ENCODE results near the gene NUCB2.

The NUCB2 gene

DNA sequence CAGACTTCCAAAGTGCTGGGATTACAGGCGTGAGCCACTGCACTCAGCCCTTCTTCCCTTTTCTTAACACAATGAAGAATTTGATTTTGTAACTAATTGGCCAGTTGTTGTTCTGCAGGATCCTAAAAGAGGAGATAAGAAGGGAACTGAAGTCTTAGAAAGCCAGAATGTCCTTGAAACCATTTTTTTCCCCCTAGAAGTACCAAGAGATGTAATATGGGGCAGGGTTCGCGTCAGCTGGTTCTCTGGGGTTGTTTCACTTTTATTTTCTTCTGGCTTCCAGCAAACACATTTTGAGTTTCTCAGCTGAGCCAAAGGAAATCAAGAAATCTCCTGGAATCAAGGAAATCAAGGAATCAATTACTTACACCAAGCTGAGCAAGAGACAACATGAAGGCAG lies 7.6 kb upstream of the NUCB2 start:
- TF ChIP-seq, protein P1, sequence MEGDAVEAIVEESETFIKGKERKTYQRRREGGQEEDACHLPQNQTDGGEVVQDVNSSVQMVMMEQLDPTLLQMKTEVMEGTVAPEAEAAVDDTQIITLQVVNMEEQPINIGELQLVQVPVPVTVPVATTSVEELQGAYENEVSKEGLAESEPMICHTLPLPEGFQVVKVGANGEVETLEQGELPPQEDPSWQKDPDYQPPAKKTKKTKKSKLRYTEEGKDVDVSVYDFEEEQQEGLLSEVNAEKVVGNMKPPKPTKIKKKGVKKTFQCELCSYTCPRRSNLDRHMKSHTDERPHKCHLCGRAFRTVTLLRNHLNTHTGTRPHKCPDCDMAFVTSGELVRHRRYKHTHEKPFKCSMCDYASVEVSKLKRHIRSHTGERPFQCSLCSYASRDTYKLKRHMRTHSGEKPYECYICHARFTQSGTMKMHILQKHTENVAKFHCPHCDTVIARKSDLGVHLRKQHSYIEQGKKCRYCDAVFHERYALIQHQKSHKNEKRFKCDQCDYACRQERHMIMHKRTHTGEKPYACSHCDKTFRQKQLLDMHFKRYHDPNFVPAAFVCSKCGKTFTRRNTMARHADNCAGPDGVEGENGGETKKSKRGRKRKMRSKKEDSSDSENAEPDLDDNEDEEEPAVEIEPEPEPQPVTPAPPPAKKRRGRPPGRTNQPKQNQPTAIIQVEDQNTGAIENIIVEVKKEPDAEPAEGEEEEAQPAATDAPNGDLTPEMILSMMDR (conservative IDR thresholded peaks at IDR 0.05; ENCODE audit: control insufficient read depth, insufficient read depth, low read depth, low read length), result no peak
- no peak overlapping the region for H3K4me3 ChIP-seq (ENCODE audit: control insufficient read depth, low read depth, low read length)
- DNase-seq (ENCODE audit: low read depth), result no peak

DNA sequence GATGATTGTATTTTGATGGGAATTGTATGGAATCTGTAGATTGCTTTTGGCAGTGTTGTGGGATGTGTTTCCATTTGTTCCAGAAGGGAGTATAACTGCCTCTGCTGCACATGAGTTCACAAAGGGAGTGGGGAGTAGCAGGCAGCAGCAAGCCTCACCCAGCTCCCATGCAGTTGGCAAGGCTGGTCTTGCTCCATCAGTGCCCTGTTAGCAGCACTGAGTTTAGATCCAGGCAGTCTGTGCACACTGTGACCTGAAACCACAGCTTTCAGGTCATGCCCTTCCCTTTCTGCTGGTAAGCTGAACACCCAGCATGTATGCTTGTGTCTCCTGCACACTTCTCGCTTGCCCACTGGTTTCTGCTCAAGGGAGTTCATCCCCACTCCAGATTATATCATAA lies 3.7 kb upstream of the NUCB2 start:
- DNase-seq (ENCODE audit: low read depth), result no peak
- H3K4me3 ChIP-seq (ENCODE audit: control insufficient read depth, low read depth, low read length), result no peak overlapping the region
- TF ChIP-seq, protein P1 (conservative IDR thresholded peaks at IDR 0.05; ENCODE audit: control insufficient read depth, insufficient read depth, low read depth, low read length), result no peak

DNA sequence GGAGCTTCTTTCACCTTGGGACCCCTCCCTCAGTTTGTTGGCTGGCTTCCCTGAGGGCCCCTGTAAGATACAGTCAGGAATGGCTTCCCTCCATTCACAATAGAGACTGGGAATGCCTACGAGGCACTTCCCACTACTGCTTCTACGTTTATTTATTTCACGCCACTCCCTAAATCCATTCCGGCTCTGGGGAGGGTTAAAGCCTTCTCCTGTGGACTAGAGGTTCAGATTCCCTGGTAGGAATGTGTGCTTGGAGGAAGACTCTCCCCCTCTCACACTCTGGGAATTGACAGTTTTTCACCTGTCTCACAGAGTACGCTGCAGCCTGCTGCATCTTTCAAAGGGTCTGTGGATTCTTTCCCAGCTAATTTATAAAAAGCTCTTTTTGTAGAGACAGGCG lies 3.3 kb upstream of the NUCB2 start:
- TF ChIP-seq, protein P1 (conservative IDR thresholded peaks at IDR 0.05; ENCODE audit: control insufficient read depth, insufficient read depth, low read depth, low read length), result no peak

DNA sequence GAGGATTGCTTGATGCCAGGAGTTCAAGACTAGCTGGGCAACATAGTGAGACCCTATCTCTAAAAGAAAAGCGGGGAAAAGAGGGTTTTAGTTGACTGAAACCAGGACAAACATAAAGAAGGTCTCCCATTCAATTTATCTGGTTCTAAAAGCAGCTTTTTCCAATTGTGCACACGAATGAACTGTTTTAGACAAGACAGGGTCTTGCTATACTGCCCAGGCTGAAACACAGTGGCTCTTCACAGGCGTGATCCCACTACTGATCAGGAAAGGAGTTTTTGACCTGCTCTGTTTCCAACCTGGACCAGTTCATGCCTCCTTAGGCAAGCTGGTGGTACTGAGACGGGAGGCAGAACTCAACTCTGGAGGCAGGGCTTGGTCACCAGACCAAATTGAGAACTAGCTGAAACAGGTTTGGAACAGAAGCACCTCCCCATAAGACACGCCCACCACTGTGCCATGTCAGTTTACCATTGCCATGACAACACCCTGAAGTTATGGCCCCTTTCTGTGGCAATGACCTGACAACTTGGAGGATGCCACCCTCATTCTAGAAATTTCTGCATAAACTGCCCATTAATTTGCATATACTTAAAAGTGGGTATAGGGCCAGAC lies 2.8 kb upstream of the NUCB2 start:
- no peak for DNase-seq (ENCODE audit: low read depth)
- TF ChIP-seq, protein P1 (conservative IDR thresholded peaks at IDR 0.05; ENCODE audit: control insufficient read depth, insufficient read depth, low read depth, low read length), result no peak
- H3K4me3 ChIP-seq (ENCODE audit: control insufficient read depth, low read depth, low read length), result no peak overlapping the region

More for the DNA sequence above, 3.3 kb upstream of the NUCB2 start:
- no peak overlapping the region for H3K4me3 ChIP-seq (ENCODE audit: control insufficient read depth, low read depth, low read length)
- no peak for DNase-seq (ENCODE audit: low read depth)

DNA sequence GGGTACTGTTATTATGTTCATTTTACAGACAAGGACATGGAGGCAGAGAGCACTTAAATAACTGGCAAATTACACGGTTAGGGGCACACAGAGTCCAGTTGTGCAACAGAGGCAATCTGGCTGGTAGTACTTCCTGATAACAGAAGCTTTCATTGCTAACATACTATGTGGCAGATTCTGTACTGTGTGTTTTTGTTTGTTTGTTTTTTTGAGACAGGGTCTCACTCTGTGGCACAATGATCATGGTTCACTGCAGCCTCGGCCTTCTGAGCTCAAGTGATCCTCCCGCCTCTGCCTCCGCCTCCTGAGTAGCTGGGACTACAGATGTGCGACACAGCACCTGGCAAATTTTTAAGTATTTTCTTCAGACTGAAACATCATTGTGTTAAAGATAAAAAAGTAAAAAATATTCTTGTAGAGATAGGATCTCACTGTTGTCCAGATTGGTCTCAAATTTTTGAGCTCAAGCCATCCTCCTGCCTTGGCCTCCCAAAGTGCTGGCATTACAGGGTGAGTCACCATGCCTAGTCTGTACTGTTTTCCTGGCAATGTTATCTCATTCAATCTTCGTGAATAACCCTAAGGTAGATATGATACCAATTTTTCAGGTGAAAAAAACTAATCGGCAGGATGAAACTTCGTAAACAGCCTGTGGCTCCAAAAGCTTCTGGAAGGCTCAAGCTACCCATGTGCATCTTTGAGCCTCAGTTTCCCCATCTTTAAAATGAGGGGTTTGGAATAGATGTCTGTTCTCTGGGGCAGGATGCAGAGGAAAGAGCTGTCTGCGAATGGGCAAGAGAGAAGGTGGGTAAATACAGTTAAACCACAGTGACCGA lies 921 bp upstream of the NUCB2 start:
- H3K4me3 ChIP-seq (ENCODE audit: control insufficient read depth, low read depth, low read length), result peak overlapping the region; percentile 84
- peak; percentile 23 for DNase-seq (ENCODE audit: low read depth)
- TF ChIP-seq, protein P1 (conservative IDR thresholded peaks at IDR 0.05; ENCODE audit: control insufficient read depth, insufficient read depth, low read depth, low read length), result no peak

DNA sequence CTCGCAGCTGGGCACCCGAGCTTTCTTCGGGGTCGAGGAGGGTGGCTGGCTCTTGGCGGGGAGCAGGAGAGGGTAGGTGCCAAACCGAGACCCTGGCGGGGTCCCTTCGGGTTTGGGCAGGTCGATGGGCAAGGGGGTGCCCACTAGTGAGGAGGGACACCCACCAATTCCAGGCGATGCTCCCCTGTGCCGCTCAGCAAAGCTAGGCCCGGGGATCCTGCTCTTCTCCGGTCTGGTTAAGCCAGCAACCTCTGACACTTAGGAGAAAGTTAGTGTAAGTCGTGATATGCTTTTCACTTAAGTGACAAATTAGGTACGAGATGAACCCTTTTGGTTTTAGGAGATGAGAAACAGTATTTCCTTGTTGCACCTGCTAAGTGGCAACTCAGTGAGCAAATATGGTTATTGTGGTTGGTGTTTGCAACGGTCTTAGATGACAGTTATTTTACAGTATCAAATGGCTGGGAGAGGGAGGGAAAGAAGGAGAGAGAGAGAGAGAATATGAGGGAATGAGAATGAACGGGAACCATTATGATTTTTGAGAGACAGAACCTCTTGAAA lies 565 bp downstream of the NUCB2 start:
- DNase-seq (ENCODE audit: low read depth), result peak; percentile 61
- TF ChIP-seq, protein P1 (conservative IDR thresholded peaks at IDR 0.05; ENCODE audit: control insufficient read depth, insufficient read depth, low read depth, low read length), result no peak
- peak overlapping the region; percentile 84 for H3K4me3 ChIP-seq (ENCODE audit: control insufficient read depth, low read depth, low read length)
